Measurements from ENCODE around the gene SOX6.

The SOX6 gene

GRCh38 chr11:15941206-15941770, 415.1 kb downstream of the SOX6 start:
- Histone ChIP-seq H3K4me3 (ENCODE audit: low read depth, low read length) (peak overlapping the region; percentile 24), H3K36me3 (replicated peaks) (no peaks in the 10 kb centered on the region), H3K27ac (no peak overlapping the region), H3K27me3 (replicated peaks) (no peaks in the 10 kb centered on the region)
- in situ Hi-C loops (cut with HindIII; ENCODE audit: low pct_ligation_motif_present, low sequenced_read_pairs), result no loop called here
- TF ChIP-seq CTCF (IDR thresholded peaks at IDR 0.05; ENCODE audit: low read depth, low read length, missing control alignments), result peak; percentile 81
- DNase-seq, result no peak

- in situ Hi-C loops (cut with HindIII; ENCODE audit: low pct_ligation_motif_present, low sequenced_read_pairs), result no loop called here
- Histone ChIP-seq H3K27me3 (replicated peaks) (no peaks in the 10 kb centered on the region), H3K36me3 (replicated peaks) (no peaks in the 10 kb centered on the region), H3K27ac (no peak overlapping the region), H3K4me3 (ENCODE audit: low read depth, low read length) (no peak overlapping the region)
- no peak for DNase-seq
- no peak for TF ChIP-seq CTCF (IDR thresholded peaks at IDR 0.05; ENCODE audit: low read depth, low read length, missing control alignments)
These were observed 415.7 kb downstream of the SOX6 start for GRCh38 chr11:15940462-15941205.

GRCh38 chr11:15938983-15939382, 417.4 kb downstream of the SOX6 start:
- Histone ChIP-seq H3K36me3 (replicated peaks) (no peaks in the 10 kb centered on the region), H3K4me3 (ENCODE audit: low read depth, low read length) (no peak overlapping the region), H3K27ac (no peak overlapping the region), H3K27me3 (replicated peaks) (no peaks in the 10 kb centered on the region)
- TF ChIP-seq CTCF (IDR thresholded peaks at IDR 0.05; ENCODE audit: low read depth, low read length, missing control alignments), result no peak
- in situ Hi-C loops (cut with HindIII; ENCODE audit: low pct_ligation_motif_present, low sequenced_read_pairs), result no loop called here
- DNase-seq, result no peak

GRCh38 chr11:15938121-15938611, 418.2 kb downstream of the SOX6 start:
- no peak for TF ChIP-seq CTCF (IDR thresholded peaks at IDR 0.05; ENCODE audit: low read depth, low read length, missing control alignments)
- Histone ChIP-seq H3K36me3 (replicated peaks) (no peaks in the 10 kb centered on the region), H3K4me3 (ENCODE audit: low read depth, low read length) (no peak overlapping the region), H3K27ac (no peak overlapping the region), H3K27me3 (replicated peaks) (no peaks in the 10 kb centered on the region)
- DNase-seq, result no peak
- in situ Hi-C loops (cut with HindIII; ENCODE audit: low pct_ligation_motif_present, low sequenced_read_pairs), result no loop called here

- in situ Hi-C loops (cut with HindIII; ENCODE audit: low pct_ligation_motif_present, low sequenced_read_pairs), result no loop called here
These were observed 418.7 kb downstream of the SOX6 start for GRCh38 chr11:15937601-15938120.

More at GRCh38 chr11:15937601-15938120, 418.7 kb downstream of the SOX6 start:
- DNase-seq, result no peak
- Histone ChIP-seq H3K4me3 (ENCODE audit: low read depth, low read length) (no peak overlapping the region), H3K27ac (no peak overlapping the region), H3K36me3 (replicated peaks) (no peaks in the 10 kb centered on the region), H3K27me3 (replicated peaks) (no peaks in the 10 kb centered on the region)
- TF ChIP-seq CTCF (IDR thresholded peaks at IDR 0.05; ENCODE audit: low read depth, low read length, missing control alignments), result no peak

Measured in brain microvascular endothelial cell (primary cell).